ENCODE results near the gene DIP2C.

GRCh38 chr10:488933-489215 lies 200.6 kb downstream of the DIP2C start:
- no peak for TF ChIP-seq POLR2A (IDR thresholded peaks at IDR 0.05; ENCODE audit: low read depth, low read length)
- no peak for TF ChIP-seq POLR2AphosphoS5 (IDR thresholded peaks at IDR 0.05; ENCODE audit: low read depth, low read length)

Data from GM12892 (cell line).